Tibial artery (tissue), 4 donors: ENCODE measurements around the gene EVA1B.

Experiments
- DNase-seq, 2 donors: peaks; one replicate each; pipeline ENCODE4 v3.0.0-alpha.2; 2019
- H3K27ac ChIP-seq, 2 donors: fragments of 200-600 bp; sonication (generic) in 1 of 2; 1 replicate in 1 of 2; 2 replicates in 1 of 2; pipeline ENCODE4 v1.5.1; 2018 to 2019; ENCODE audit warnings: mild to moderate bottlenecking in 1 of 2
- H3K27me3 ChIP-seq, 2 donors: fragments of 200-600 bp; sonication (generic) in 1 of 2; one replicate each; pipeline versions ENCODE4 v1.5.1 to v1.6.0; 2016 to 2019
- H3K36me3 ChIP-seq, 3 donors: fragments of 200-600 bp; sonication (generic) in 2 of 3; one replicate each; pipeline ENCODE4 v1.5.1; 2016 to 2019; ENCODE audit warnings: mild to moderate bottlenecking in 2 of 3
- H3K4me1 ChIP-seq, 4 donors: fragments of 200-600 bp; sonication (generic) in 2 of 4; 1 replicate in 3 of 4; 2 replicates in 1 of 4; pipeline ENCODE4 v1.5.1; 2016 to 2019
- H3K4me3 ChIP-seq, 2 donors: fragments of 200-600 bp; sonication (generic) in 1 of 2; 1 replicate in 1 of 2; 2 replicates in 1 of 2; pipeline ENCODE4 v1.5.1; 2018 to 2019; ENCODE audit warnings: mild to moderate bottlenecking in 2 of 2
- H3K9me3 ChIP-seq, 3 donors: fragments of 200-600 bp; sonication (generic) in 1 of 3; one replicate each; pipeline ENCODE4 v1.5.1; 2016 to 2019
- intact Hi-C: fragments of 100-400 bp; cut with DNase I; formaldehyde crosslinking; loops from one replicate; pipeline ENCODE4 v1.15.0; 2023; ENCODE audit warnings: low total_unique reads
- TF ChIP-seq, protein P1 (sequence below), 2 experiments: fragments of 200-600 bp in 1 of 2; fragments of 450-650 bp in 1 of 2; IDR thresholded peaks; one replicate each; pipeline ENCODE4 v1.5.1; 2017 to 2019; ENCODE audit warnings: antibody characterized with exemption in 2 of 2, mild to moderate bottlenecking in 1 of 2, moderate library complexity in 1 of 2

Gene EVA1B

DNA sequence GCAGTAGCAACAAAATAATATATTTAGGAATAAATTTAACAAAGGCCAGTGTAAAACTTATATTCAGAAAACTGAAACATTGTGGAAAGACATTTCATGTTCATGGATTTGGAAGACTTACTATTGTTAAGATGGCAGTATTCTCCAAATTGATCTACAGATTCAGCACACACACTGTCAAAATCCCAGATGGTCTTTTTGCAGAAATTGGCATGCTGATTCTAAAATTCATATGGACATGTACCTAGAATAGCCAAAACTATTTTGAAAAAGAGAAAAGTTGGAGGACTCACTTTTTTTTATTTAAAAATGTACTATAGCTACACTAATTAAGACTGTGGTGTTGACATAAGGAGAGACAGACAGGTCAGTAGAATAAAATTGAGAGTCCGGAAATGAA is 49.2 kb downstream of the EVA1B start:
- no peaks in the 10 kb centered on the region for H3K9me3 ChIP-seq
- peaks cover 0 to 22% (median 5%) of the 10 kb centered on the region in 4 donors for H3K4me1 ChIP-seq
- H3K36me3 ChIP-seq = peaks cover 4 to 9% (median 9%) of the 10 kb centered on the region in 3 donors
- H3K4me3 ChIP-seq = no peak overlapping the region
- TF ChIP-seq, protein P1, sequence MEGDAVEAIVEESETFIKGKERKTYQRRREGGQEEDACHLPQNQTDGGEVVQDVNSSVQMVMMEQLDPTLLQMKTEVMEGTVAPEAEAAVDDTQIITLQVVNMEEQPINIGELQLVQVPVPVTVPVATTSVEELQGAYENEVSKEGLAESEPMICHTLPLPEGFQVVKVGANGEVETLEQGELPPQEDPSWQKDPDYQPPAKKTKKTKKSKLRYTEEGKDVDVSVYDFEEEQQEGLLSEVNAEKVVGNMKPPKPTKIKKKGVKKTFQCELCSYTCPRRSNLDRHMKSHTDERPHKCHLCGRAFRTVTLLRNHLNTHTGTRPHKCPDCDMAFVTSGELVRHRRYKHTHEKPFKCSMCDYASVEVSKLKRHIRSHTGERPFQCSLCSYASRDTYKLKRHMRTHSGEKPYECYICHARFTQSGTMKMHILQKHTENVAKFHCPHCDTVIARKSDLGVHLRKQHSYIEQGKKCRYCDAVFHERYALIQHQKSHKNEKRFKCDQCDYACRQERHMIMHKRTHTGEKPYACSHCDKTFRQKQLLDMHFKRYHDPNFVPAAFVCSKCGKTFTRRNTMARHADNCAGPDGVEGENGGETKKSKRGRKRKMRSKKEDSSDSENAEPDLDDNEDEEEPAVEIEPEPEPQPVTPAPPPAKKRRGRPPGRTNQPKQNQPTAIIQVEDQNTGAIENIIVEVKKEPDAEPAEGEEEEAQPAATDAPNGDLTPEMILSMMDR (IDR thresholded peaks at IDR 0.05) = no peak
- no peaks in the 10 kb centered on the region for H3K27me3 ChIP-seq
- no peak for DNase-seq
- no peak overlapping the region for H3K27ac ChIP-seq
- intact Hi-C loops = no loop called here

DNA sequence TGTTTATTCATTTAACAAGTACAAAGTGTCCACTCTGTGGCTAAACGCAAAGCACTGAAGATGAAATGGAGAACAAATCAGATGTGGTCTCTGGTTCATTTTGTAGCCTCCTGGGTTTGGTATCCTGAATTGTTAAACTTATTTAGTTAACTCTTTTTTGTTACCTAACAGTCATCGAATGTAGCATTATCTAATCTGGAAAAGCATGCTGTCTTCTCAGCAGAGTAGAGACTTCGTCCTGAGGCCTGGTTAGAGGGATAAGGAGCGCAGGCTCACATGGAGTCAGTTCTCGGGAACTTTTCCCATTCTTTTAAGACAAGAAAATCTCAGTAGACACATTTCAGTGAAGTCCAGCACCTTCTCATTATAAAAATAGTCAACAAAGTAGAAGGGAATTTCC is 50.4 kb downstream of the EVA1B start:
- intact Hi-C loops = no loop called here
- Histone ChIP-seq H3K4me3 (no peak overlapping the region), H3K4me1 (peaks cover 0 to 20% (median 5%) of the 10 kb centered on the region in 4 donors), H3K27me3 (no peaks in the 10 kb centered on the region), H3K27ac (no peak overlapping the region), H3K36me3 (peaks cover 4 to 15% (median 9%) of the 10 kb centered on the region in 3 donors), H3K9me3 (no peaks in the 10 kb centered on the region)
- DNase-seq = no peak
- TF ChIP-seq, protein P1 (IDR thresholded peaks at IDR 0.05) = no peak
